Mesendoderm (in vitro differentiated cells): ENCODE measurements around the gene TMEM117.
"Not testable (repeated sequence)": the region's sequence is repeated elsewhere in the genome, so short reads cannot be mapped to it uniquely, and the experiment has no call there.

Experiments used
- DNase-seq: peaks from one replicate; pipeline ENCODE4 v3.0.0; 2013
- H2AK5ac ChIP-seq: 2 replicates; pipeline ENCODE4 v1.6.1; 2013; ENCODE audit warnings: low read length, inconsistent platforms
- H2BK120ac ChIP-seq: 2 replicates; pipeline ENCODE4 v1.6.1; 2013; ENCODE audit warnings: low read depth, mild to moderate bottlenecking, low read length, moderate library complexity, mixed read lengths
- H2BK15ac ChIP-seq: replicated peaks from 2 replicates; pipeline ENCODE4 v1.6.1; 2013; ENCODE audit warnings: low read depth, mild to moderate bottlenecking, moderate library complexity
- H2BK5ac ChIP-seq: 2 replicates; pipeline ENCODE4 v1.6.1; 2013; ENCODE audit warnings: low read length, inconsistent platforms
- H3K18ac ChIP-seq: 2 replicates; pipeline ENCODE4 v1.6.1; 2013; ENCODE audit warnings: mild to moderate bottlenecking, low read length, mixed read lengths
- H3K23ac ChIP-seq: one replicate; pipeline ENCODE4 v1.6.1; 2013; ENCODE audit warnings: low read length
- H3K27ac ChIP-seq: 2 replicates; pipeline ENCODE4 v1.5.1; 2013; ENCODE audit warnings: low read depth, mild to moderate bottlenecking, inconsistent platforms, low read length, moderate library complexity
- H3K27me3 ChIP-seq: 2 replicates; pipeline ENCODE4 v1.6.1; 2013; ENCODE audit warnings: low read length, control low read depth, mild to moderate bottlenecking, inconsistent platforms; ENCODE audit not compliant: insufficient read depth, poor library complexity
- H3K36me3 ChIP-seq: 2 replicates; pipeline ENCODE4 v1.6.1; 2013; ENCODE audit warnings: low read length, inconsistent platforms; ENCODE audit not compliant: control insufficient read depth, insufficient read depth
- H3K4ac ChIP-seq: one replicate; pipeline ENCODE4 v1.6.1; 2013; ENCODE audit warnings: low read depth, mild to moderate bottlenecking, low read length, moderate library complexity
- H3K4me1 ChIP-seq: 2 replicates; pipeline ENCODE4 v1.6.1; 2013; ENCODE audit warnings: low read depth, low read length, inconsistent platforms; ENCODE audit not compliant: control insufficient read depth
- H3K4me2 ChIP-seq: 2 replicates; pipeline ENCODE4 v1.6.1; 2013; ENCODE audit warnings: low read length
- H3K4me3 ChIP-seq: 2 replicates; pipeline ENCODE4 v1.5.1; 2013; ENCODE audit warnings: mild to moderate bottlenecking, low read length
- H3K56ac ChIP-seq: one replicate; pipeline ENCODE4 v1.6.1; 2013; ENCODE audit warnings: low read length
- H3K79me1 ChIP-seq: 2 replicates; pipeline ENCODE4 v1.6.1; 2013; ENCODE audit warnings: low read length, inconsistent platforms
- H3K79me2 ChIP-seq: 2 replicates; pipeline ENCODE4 v1.6.1; 2013; ENCODE audit warnings: mild to moderate bottlenecking, low read length; ENCODE audit not compliant: control insufficient read depth, insufficient read depth
- H3K9ac ChIP-seq: 2 replicates; pipeline ENCODE4 v1.6.1; 2013; ENCODE audit warnings: low read length, inconsistent platforms
- H4K5ac ChIP-seq: one replicate; pipeline ENCODE4 v1.6.1; 2013; ENCODE audit warnings: low read length
- H4K8ac ChIP-seq: one replicate; pipeline ENCODE4 v1.6.1; 2013; ENCODE audit warnings: low read depth, mild to moderate bottlenecking, control low read depth, low read length, moderate library complexity
- WGBS: extraction: QIAGEN DNeasy Blood & Tissue Kit; methylation state at CpG from one replicate; pipeline ENCODE4 v1.1.7; 2013; ENCODE audit warnings: low lambda C conversion rate, missing lambda C conversion rate; ENCODE audit not compliant: insufficient coverage; ENCODE audit errors: extremely low coverage; 5-methylcytosine and 5-hydroxymethylcytosine counted together

Gene TMEM117

GRCh38 chr12:44375694-44376093, 539.8 kb downstream of the TMEM117 start:
- H3K79me1 ChIP-seq: no peaks in the 10 kb centered on the region
- H3K79me2 ChIP-seq: no peaks in the 10 kb centered on the region
- H3K36me3 ChIP-seq: no peaks in the 10 kb centered on the region
- H2AK5ac ChIP-seq: no peak overlapping the region
- no peak overlapping the region for H3K4ac ChIP-seq
- H3K27ac ChIP-seq: no peak overlapping the region
- no peaks in the 10 kb centered on the region for H3K27me3 ChIP-seq
- no peak overlapping the region for H2BK15ac ChIP-seq
- no peak overlapping the region for H4K8ac ChIP-seq
- no CpG with 5 or more reads among the region's 1 CpG for WGBS
- H3K9ac ChIP-seq: no peak overlapping the region
- no peak overlapping the region for H4K5ac ChIP-seq
- no peak for DNase-seq
- no peak overlapping the region for H2BK5ac ChIP-seq
- no peak overlapping the region for H3K4me3 ChIP-seq
- no peak overlapping the region for H3K4me2 ChIP-seq
- H3K23ac ChIP-seq: no peak overlapping the region
- H3K56ac ChIP-seq: no peak overlapping the region
- no peaks in the 10 kb centered on the region for H3K4me1 ChIP-seq
- no peak overlapping the region for H3K18ac ChIP-seq
- H2BK120ac ChIP-seq: no peak overlapping the region

DNA sequence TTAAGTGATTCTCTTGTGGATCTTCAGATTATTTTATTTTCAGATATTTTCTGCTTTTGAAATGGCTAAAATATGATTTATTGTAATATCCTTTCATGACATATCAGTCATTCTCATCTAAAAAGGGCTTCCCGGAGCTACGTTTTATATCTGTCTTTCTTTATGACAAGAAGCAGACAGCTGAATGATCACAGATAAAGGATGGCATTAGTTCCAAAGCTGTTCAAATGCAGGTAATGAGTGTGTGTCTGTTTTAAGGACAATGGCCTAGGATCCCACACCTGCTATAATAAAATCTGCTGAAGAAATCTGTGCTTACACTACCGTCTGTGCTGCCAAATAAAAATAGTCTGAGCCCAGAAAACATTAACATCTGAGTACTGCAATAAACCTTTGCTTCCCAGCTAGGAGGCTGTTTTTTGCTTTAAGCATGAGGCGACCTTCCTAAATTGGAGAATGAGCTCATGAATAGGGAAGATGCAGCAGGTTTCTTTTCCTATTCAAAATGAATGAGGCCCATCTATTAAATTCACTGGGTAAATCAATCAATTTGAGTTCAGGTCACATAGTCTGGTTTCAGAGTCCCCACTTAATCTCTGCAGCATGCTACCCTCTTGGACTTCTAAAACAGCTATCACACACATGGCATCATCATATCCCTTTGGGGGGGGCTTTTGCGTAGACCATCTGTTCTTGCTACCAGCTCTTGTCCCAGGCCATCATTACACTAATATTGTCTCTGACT, 541.7 kb downstream of the TMEM117 start:
- Histone ChIP-seq H2BK15ac (no peak overlapping the region), H2BK120ac (no peak overlapping the region), H3K23ac (no peak overlapping the region), H3K4me1 (no peaks in the 10 kb centered on the region), H3K27me3 (no peaks in the 10 kb centered on the region), H2AK5ac (no peak overlapping the region), H2BK5ac (no peak overlapping the region), H3K79me2 (no peaks in the 10 kb centered on the region), H3K79me1 (no peaks in the 10 kb centered on the region), H3K56ac (no peak overlapping the region), H4K5ac (no peak overlapping the region), H3K4me2 (no peak overlapping the region), H4K8ac (no peak overlapping the region), H3K36me3 (no peaks in the 10 kb centered on the region), H3K4me3 (no peak overlapping the region), H3K18ac (no peak overlapping the region), H3K4ac (no peak overlapping the region), H3K27ac (no peak overlapping the region), H3K9ac (no peak overlapping the region)
- no peak for DNase-seq
- WGBS: no CpG with 5 or more reads among the region's 5 CpGs

- H2BK15ac ChIP-seq, H3K9ac ChIP-seq: not testable (repeated sequence)
These were observed 543.2 kb downstream of the TMEM117 start for GRCh38 chr12:44379113-44379512.

GRCh38 chr12:44379831-44380230, 544.0 kb downstream of the TMEM117 start:
- Histone ChIP-seq H3K79me1 (no peaks in the 10 kb centered on the region), H4K8ac (no peak overlapping the region), H2AK5ac (no peak overlapping the region), H3K56ac (no peak overlapping the region), H2BK5ac (no peak overlapping the region), H3K4me1 (no peaks in the 10 kb centered on the region), H3K27me3 (no peaks in the 10 kb centered on the region), H3K27ac (no peak overlapping the region), H3K23ac (no peak overlapping the region), H3K18ac (no peak overlapping the region), H3K4me2 (no peak overlapping the region), H3K4me3 (no peak overlapping the region), H3K9ac (no peak overlapping the region), H3K79me2 (no peaks in the 10 kb centered on the region), H4K5ac (no peak overlapping the region), H2BK15ac (no peak overlapping the region), H2BK120ac (no peak overlapping the region), H3K4ac (no peak overlapping the region), H3K36me3 (no peaks in the 10 kb centered on the region)
- DNase-seq: peak; percentile 42
- no CpG with 5 or more reads among the region's 3 CpGs for WGBS

More at GRCh38 chr12:44379113-44379512, 543.2 kb downstream of the TMEM117 start:
- DNase-seq, H2BK120ac ChIP-seq, H3K36me3 ChIP-seq, H3K4me1 ChIP-seq, H3K23ac ChIP-seq, H3K79me1 ChIP-seq, H2AK5ac ChIP-seq, H4K8ac ChIP-seq, H4K5ac ChIP-seq, H3K4me2 ChIP-seq, H3K4ac ChIP-seq, H2BK5ac ChIP-seq, H3K27me3 ChIP-seq, H3K18ac ChIP-seq, H3K4me3 ChIP-seq, H3K56ac ChIP-seq, H3K27ac ChIP-seq, H3K79me2 ChIP-seq: not testable (repeated sequence)

- H3K27me3 ChIP-seq: no peaks in the 10 kb centered on the region
These were observed 545.0 kb downstream of the TMEM117 start for GRCh38 chr12:44380861-44381260.

DNA sequence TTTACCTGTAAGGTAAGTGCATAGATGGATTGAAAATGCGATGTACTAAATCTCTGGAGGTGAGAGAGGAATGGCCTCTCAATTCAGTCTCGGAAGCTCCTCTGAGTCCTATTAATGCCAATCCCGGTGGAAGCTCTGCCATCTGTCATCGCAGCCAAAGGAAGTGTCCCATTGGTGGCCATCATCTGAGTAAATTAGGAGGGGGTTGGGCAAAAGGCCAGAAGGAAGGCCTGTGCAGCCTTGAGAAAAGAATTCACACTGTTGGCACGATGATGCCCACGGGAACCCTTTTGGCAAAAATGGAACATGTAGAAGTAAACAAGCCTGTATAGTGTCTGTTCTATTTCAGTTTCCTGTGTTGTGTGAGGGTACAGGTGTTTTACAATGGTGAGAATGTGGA, 545.5 kb downstream of the TMEM117 start:
- no peaks in the 10 kb centered on the region for H3K4me1 ChIP-seq
- no peaks in the 10 kb centered on the region for H3K27me3 ChIP-seq
- no peak overlapping the region for H2AK5ac ChIP-seq
- no peaks in the 10 kb centered on the region for H3K36me3 ChIP-seq
- no peak overlapping the region for H3K4me2 ChIP-seq
- WGBS: no CpG with 5 or more reads among the region's 6 CpGs
- no peak overlapping the region for H3K27ac ChIP-seq
- no peak overlapping the region for H2BK5ac ChIP-seq
- no peak overlapping the region for H3K9ac ChIP-seq
- no peak overlapping the region for H2BK15ac ChIP-seq
- H4K8ac ChIP-seq: no peak overlapping the region
- no peaks in the 10 kb centered on the region for H3K79me1 ChIP-seq
- no peak overlapping the region for H3K4ac ChIP-seq
- no peak overlapping the region for H3K4me3 ChIP-seq
- DNase-seq: no peak
- no peak overlapping the region for H3K56ac ChIP-seq
- no peak overlapping the region for H4K5ac ChIP-seq
- no peak overlapping the region for H3K23ac ChIP-seq
- no peak overlapping the region for H2BK120ac ChIP-seq
- no peaks in the 10 kb centered on the region for H3K79me2 ChIP-seq
- H3K18ac ChIP-seq: no peak overlapping the region

More at GRCh38 chr12:44380861-44381260, 545.0 kb downstream of the TMEM117 start:
- no peak overlapping the region for H2BK5ac ChIP-seq
- H3K9ac ChIP-seq: no peak overlapping the region
- no peak overlapping the region for H4K8ac ChIP-seq
- H3K4me1 ChIP-seq: no peaks in the 10 kb centered on the region
- H3K23ac ChIP-seq: no peak overlapping the region
- H3K36me3 ChIP-seq: no peaks in the 10 kb centered on the region
- no peak overlapping the region for H2BK120ac ChIP-seq
- no peak overlapping the region for H4K5ac ChIP-seq
- no peak for DNase-seq
- no peak overlapping the region for H3K4me3 ChIP-seq
- no peaks in the 10 kb centered on the region for H3K79me1 ChIP-seq
- no peaks in the 10 kb centered on the region for H3K79me2 ChIP-seq
- no peak overlapping the region for H3K4ac ChIP-seq
- no peak overlapping the region for H3K27ac ChIP-seq
- no peak overlapping the region for H3K4me2 ChIP-seq
- H3K18ac ChIP-seq: no peak overlapping the region
- no peak overlapping the region for H2AK5ac ChIP-seq
- H2BK15ac ChIP-seq: no peak overlapping the region
- H3K56ac ChIP-seq: no peak overlapping the region
